Smooth muscle cell (in vitro differentiated cells): ENCODE measurements around the gene NPIPB6. TPM values are rescaled to one million over a fixed set of nuclear protein-coding genes. Genes with fewer than 3 reads are reported as not detected.

Source experiments
- DNase-seq: peaks from one replicate; lab custom pipeline; 2025; ENCODE audit not compliant: unreplicated experiment; lab: John Stamatoyannopoulos, UW
- H2AFZ ChIP-seq: fragments of 200-600 bp; sonication (generic); 2 replicates; pipeline ENCODE4 v1.6.0; 2016; ENCODE audit warnings: antibody characterized with exemption, low read depth, mild to moderate bottlenecking
- H3F3A ChIP-seq: fragments of 200-600 bp; sonication (generic); 2 replicates; pipeline ENCODE4 v1.6.0; 2017; ENCODE audit warnings: antibody characterized with exemption, low read depth
- H3K27ac ChIP-seq: fragments of 200-600 bp; sonication (generic); 2 replicates; pipeline ENCODE4 v1.5.1; 2016; ENCODE audit warnings: low read depth, mild to moderate bottlenecking
- H3K27me3 ChIP-seq: fragments of 200-600 bp; sonication (generic); 2 replicates; pipeline ENCODE4 v1.6.1; 2016; ENCODE audit warnings: low read depth, mild to moderate bottlenecking
- H3K36me3 ChIP-seq: fragments of 200-600 bp; sonication (generic); 2 replicates; pipeline ENCODE4 v1.5.1; 2016; ENCODE audit warnings: low read depth
- H3K4me1 ChIP-seq: fragments of 200-600 bp; sonication (generic); 2 replicates; pipeline ENCODE4 v1.5.1; 2016; ENCODE audit warnings: low read depth
- H3K4me2 ChIP-seq: fragments of 200-600 bp; sonication (generic); 2 replicates; pipeline ENCODE4 v1.6.0; 2016; ENCODE audit warnings: mild to moderate bottlenecking
- H3K4me3 ChIP-seq: fragments of 200-600 bp; sonication (generic); 2 replicates; pipeline ENCODE4 v1.5.1; 2016; ENCODE audit warnings: mild to moderate bottlenecking
- H3K79me2 ChIP-seq: fragments of 200-600 bp; sonication (generic); 2 replicates; pipeline ENCODE4 v1.6.0; 2016; ENCODE audit warnings: low read depth, mild to moderate bottlenecking
- H3K9ac ChIP-seq: fragments of 200-600 bp; sonication (generic); 2 replicates; pipeline ENCODE4 v1.6.0; 2016; ENCODE audit warnings: low read depth
- H3K9me3 ChIP-seq: fragments of 200-600 bp; sonication (generic); replicated peaks from 2 replicates; pipeline ENCODE4 v1.5.1; 2016; ENCODE audit warnings: low read depth
- H4K20me1 ChIP-seq: fragments of 200-600 bp; sonication (generic); 2 replicates; pipeline ENCODE4 v1.6.0; 2016; ENCODE audit warnings: low read depth
- WGBS: methylation state at CpG from one replicate; pipeline ENCODE4 v1.1.7; 2016; ENCODE audit warnings: low lambda C conversion rate; 5-methylcytosine and 5-hydroxymethylcytosine counted together
- polyA plus RNA-seq: library from polyadenylated mRNA; unstranded; fragments of >200 nt; fragmentation: Nextera tagmentation; extraction: Ambion mirVana; gene quantifications from 2 replicates; pipeline ENCODE4 v1.2.1, GENCODE V29; 2016
- total RNA-seq: library from RNA; depleted of rRNA; stranded (reverse); fragments of >200 nt; gene quantifications from 2 replicates; pipeline ENCODE4 v1.2.3, GENCODE V29; 2014
- TF ChIP-seq, protein P1 (sequence below): fragments of 200-600 bp; sonication (generic); IDR thresholded peaks from 2 replicates; pipeline ENCODE4 v1.5.1; 2017; ENCODE audit warnings: borderline replicate concordance, mild to moderate bottlenecking, antibody characterized with exemption; ENCODE audit not compliant: insufficient read depth, poor library complexity, severe bottlenecking

NPIPB6 gene
- total and polyA plus RNA-seq, 2 experiments from 2014 or later, result 0.17 to 0.22 TPM

DNA sequence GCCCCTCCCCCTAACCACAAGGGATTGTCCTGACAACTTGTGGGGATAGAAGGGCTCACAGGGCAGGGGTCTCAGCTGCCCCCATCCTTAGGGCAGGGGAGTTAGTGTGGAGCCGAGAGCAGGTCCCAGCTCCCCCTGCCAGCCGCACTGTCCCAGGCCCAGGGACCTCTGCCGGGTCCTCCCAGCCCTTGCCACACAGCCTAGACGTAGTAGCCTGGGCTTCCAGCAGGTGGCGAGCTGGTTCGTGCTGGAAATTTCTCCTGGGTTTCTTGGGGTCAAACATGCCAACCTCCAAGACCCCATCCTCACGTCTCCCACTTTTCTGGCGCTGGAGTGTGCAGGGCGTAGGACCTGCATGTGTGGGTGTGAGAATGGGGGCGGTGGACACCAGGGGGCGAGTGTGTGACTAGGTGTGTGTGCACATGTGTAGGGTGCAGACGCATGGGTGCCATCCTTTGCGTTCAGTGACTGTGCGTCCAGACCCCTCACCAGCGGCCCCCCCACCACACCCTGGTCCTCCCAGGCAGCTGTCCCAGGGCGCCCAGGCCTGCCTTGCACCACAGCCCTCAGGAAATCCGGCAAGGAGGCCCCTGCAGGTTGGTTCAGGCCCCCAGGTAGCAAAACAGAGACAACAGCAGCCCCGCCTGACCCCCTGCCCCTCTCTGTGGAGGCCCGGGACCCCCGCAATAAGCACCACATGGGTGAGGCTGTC is 41.5 kb downstream of the NPIPB6 start:
- no peaks in the 10 kb centered on the region for H3K9me3 ChIP-seq
- H3K4me3 ChIP-seq, result no peak overlapping the region
- 73% methylated on average over 18 of the region's 20 CpGs for WGBS
- no peak overlapping the region for H3K9ac ChIP-seq
- no peaks in the 10 kb centered on the region for H3F3A ChIP-seq
- TF ChIP-seq, protein P1, sequence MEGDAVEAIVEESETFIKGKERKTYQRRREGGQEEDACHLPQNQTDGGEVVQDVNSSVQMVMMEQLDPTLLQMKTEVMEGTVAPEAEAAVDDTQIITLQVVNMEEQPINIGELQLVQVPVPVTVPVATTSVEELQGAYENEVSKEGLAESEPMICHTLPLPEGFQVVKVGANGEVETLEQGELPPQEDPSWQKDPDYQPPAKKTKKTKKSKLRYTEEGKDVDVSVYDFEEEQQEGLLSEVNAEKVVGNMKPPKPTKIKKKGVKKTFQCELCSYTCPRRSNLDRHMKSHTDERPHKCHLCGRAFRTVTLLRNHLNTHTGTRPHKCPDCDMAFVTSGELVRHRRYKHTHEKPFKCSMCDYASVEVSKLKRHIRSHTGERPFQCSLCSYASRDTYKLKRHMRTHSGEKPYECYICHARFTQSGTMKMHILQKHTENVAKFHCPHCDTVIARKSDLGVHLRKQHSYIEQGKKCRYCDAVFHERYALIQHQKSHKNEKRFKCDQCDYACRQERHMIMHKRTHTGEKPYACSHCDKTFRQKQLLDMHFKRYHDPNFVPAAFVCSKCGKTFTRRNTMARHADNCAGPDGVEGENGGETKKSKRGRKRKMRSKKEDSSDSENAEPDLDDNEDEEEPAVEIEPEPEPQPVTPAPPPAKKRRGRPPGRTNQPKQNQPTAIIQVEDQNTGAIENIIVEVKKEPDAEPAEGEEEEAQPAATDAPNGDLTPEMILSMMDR, result peak; percentile 66
- H4K20me1 ChIP-seq, result no peaks in the 10 kb centered on the region
- H3K4me2 ChIP-seq, result no peak overlapping the region
- no peaks in the 10 kb centered on the region for H3K79me2 ChIP-seq
- no peak overlapping the region for H3K27ac ChIP-seq
- no peak overlapping the region for H2AFZ ChIP-seq
- no peaks in the 10 kb centered on the region for H3K27me3 ChIP-seq
- no peaks in the 10 kb centered on the region for H3K36me3 ChIP-seq
- no peak for DNase-seq
- H3K4me1 ChIP-seq, result no peaks in the 10 kb centered on the region

DNA sequence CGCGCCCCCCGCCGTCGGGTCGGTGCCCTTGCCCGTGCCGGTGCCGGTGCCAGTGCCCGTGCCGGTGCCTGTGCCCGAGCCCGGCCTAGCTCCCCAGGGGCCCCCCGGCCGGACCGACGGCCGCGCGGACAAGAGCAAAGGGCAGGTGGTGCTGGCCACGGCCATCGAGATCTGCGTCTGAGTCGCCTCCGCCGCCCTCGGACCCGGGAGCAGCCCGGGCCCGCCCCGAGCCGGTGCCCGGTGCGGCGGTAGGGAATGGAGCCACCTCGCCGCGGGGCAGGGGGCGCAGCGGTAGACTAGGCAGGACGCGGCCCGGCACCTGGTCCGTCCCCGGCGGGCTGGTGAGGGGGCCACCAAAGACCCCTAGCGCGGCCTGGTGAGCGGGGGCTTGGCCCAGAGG is 42.6 kb downstream of the NPIPB6 start:
- Histone ChIP-seq H3F3A (no peaks in the 10 kb centered on the region), H3K36me3 (no peaks in the 10 kb centered on the region), H3K27ac (no peak overlapping the region), H3K27me3 (no peaks in the 10 kb centered on the region), H3K9me3 (no peaks in the 10 kb centered on the region), H3K4me1 (no peaks in the 10 kb centered on the region), H2AFZ (no peak overlapping the region), H3K4me2 (no peak overlapping the region), H4K20me1 (no peaks in the 10 kb centered on the region), H3K4me3 (no peak overlapping the region), H3K79me2 (no peaks in the 10 kb centered on the region), H3K9ac (no peak overlapping the region)
- TF ChIP-seq, protein P1, result no peak
- no peak for DNase-seq
- 98% methylated on average over 34 of the region's 49 CpGs for WGBS

DNA sequence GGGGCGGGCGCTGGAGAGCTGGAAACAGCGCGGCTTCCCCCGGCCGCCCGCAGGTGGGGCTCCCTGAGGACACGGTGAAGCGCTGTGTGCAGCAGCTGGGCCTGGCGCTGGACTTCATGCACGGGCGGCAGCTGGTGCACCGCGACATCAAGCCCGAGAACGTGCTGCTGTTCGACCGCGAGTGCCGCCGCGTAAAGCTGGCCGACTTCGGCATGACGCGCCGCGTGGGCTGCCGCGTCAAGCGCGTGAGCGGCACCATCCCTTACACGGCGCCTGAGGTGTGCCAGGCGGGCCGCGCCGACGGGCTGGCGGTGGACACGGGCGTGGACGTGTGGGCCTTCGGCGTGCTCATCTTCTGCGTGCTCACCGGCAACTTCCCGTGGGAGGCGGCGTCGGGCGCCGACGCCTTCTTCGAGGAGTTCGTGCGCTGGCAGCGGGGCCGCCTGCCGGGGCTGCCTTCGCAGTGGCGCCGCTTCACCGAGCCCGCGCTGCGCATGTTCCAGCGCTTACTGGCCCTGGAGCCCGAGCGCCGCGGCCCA is 43.2 kb downstream of the NPIPB6 start:
- no peak for DNase-seq
- H3K4me2 ChIP-seq, result no peak overlapping the region
- TF ChIP-seq, protein P1, result no peak
- no peaks in the 10 kb centered on the region for H3K36me3 ChIP-seq
- no peak overlapping the region for H3K4me3 ChIP-seq
- H3K4me1 ChIP-seq, result no peaks in the 10 kb centered on the region
- H3K9me3 ChIP-seq, result no peaks in the 10 kb centered on the region
- H3K27me3 ChIP-seq, result no peaks in the 10 kb centered on the region
- no peak overlapping the region for H3K9ac ChIP-seq
- 98% methylated on average over 35 of the region's 73 CpGs for WGBS
- H3K27ac ChIP-seq, result no peak overlapping the region
- no peak overlapping the region for H2AFZ ChIP-seq
- H3F3A ChIP-seq, result no peaks in the 10 kb centered on the region
- H4K20me1 ChIP-seq, result no peaks in the 10 kb centered on the region
- H3K79me2 ChIP-seq, result no peaks in the 10 kb centered on the region
